ENCODE measurements around the gene RPRD1B. TPM values are rescaled to one million over a fixed set of nuclear protein-coding genes. Genes with fewer than 3 reads are reported as not detected.
A peak's percentile ranks its signal among the peaks of the same experiment; 100 is the strongest.

RPRD1B gene
- total RNA-seq, 1 donor from 2014 or later: 46.3 TPM

- DNase-seq: peak; percentile 24
These were observed 89.6 kb downstream of the RPRD1B start for GRCh38 chr20:38123021-38123587.

DNA sequence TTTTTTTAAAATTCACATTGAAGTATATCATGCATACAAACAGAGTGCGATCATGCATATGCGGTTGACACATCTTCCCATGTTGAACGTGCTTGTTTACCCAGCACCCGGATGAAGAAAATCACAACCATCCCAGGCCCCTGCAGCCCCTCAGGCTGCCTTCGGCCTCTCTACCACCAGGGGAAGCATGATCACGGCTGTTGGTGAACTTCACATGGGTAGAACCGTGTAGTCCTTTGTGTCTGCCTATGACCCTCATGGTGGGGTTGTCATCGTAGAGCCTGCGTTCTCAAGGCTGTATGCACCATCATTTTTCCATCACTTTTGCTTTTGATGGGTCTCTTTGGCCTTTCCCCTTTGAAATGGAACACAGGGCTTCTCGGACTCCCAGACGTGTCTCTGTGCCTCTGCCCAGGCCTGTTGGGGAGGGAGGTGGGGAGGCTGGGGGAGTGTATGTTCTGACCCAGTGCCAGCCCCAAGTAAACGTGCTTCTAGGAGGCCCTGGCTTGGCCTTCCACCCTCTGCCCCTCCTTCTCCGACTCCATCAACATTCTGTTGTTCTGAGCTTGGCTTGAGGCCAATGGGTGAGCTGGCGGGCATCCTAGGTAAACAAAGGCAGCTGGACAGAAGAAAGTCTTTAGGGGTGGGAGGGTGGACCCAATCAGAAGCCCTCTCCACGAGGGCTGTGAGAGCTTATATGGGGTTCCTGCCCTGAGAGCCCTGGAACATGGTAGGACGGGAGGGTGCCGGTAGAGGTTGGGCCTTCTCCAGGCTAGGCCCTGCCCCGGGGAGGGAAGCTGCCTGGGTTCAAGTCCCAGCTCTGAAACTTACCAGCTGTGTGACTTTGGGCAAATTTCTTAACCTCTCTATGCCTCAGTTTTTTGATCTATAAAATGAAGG, 91.9 kb downstream of the RPRD1B start:
- DNase-seq: peak; percentile 70

GRCh38 chr20:38126146-38126921, 92.8 kb downstream of the RPRD1B start:
- no peak for DNase-seq

GRCh38 chr20:38126932-38127621, 93.5 kb downstream of the RPRD1B start:
- peak; percentile 69 for DNase-seq

DNA sequence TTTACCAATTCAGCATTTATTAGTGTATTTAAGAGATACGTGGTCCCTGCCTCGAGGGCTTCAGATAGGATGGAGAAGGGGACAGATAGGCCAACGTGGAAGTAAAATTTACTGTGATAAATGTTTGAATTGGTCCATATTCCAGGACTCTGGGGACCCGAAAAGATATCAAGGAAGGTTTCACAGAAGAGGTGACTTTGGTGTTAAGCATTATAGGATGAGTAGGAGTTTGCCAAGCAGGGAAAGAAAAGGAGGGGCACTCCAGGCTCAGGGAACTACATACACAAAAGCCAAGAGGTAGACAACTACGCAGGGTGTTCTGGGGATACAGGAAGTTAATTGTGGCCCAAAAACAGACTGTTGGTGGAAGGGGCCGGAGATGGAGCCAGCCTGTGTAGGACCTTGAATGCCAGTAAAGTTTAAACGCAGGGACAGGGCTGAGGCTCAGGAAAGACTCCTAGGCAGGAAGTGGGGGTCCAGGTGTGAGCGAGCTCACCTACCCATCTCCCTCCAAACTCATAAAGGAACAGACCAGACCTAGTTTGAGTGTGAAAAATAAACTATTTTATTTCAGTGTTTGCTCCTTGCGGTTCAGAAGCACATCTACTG, 94.5 kb downstream of the RPRD1B start:
- DNase-seq: no peak

DNA sequence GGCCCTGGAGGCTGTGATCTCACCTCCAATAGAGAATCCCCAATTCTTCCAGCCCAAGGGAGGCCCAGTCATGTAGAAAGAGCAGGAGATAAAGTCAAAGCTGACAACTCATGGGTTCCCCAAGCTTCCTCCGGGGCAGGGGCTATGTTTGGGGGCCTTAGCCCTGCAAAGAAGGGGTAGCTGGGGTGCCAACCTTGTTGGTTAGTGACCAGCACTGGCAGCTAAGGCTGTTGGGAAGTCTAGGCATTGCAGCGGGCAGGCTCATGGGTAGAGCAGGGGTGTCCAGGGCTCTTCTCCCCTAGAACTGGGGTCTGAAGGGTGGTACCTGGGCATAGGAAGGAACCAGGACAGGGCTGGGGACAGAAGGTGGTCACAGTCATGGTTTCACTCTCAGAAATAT, 95.1 kb downstream of the RPRD1B start:
- DNase-seq: no peak

- no peak for DNase-seq
These were observed 95.8 kb downstream of the RPRD1B start for GRCh38 chr20:38129248-38129865.

DNA sequence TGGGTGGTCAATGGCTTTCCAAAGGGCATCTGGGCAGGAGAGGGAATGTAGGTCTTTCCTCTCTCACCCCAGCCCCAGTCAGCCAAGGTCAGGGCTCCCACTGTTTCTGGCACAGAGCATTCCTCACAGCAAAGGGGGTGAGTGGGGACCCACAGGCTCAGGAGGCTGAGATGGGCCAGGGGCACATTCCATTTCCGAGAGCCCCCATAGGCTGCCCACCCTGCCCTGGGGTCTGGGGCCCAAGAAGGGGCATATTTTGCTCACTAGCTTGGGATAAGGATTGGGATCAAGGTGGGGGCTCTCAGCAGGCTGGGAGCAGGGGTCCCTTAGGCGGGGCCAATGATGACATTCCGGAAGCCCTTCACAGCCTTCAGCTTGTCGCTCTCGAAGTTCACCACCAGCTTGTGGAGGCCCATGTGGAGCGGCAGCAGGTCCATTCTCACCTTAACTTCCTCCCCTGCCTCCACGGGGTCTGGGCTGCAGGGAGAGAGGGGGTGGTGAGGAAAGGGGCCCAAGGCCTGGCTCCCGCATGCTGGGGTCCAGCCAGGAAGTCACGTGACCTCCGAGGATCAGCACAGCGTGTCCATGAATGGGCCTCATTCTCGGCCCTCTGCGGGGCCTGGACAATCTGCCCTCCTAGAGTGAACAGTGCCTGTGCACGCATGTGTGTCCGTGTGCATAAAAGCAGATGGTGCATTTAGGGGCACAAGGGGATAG, 96.5 kb downstream of the RPRD1B start:
- no peak for DNase-seq

- no peak for DNase-seq
These were observed 97.4 kb downstream of the RPRD1B start for GRCh38 chr20:38130687-38131587.

- no peak for DNase-seq
These were observed 98.1 kb downstream of the RPRD1B start for GRCh38 chr20:38131588-38132121.

DNA sequence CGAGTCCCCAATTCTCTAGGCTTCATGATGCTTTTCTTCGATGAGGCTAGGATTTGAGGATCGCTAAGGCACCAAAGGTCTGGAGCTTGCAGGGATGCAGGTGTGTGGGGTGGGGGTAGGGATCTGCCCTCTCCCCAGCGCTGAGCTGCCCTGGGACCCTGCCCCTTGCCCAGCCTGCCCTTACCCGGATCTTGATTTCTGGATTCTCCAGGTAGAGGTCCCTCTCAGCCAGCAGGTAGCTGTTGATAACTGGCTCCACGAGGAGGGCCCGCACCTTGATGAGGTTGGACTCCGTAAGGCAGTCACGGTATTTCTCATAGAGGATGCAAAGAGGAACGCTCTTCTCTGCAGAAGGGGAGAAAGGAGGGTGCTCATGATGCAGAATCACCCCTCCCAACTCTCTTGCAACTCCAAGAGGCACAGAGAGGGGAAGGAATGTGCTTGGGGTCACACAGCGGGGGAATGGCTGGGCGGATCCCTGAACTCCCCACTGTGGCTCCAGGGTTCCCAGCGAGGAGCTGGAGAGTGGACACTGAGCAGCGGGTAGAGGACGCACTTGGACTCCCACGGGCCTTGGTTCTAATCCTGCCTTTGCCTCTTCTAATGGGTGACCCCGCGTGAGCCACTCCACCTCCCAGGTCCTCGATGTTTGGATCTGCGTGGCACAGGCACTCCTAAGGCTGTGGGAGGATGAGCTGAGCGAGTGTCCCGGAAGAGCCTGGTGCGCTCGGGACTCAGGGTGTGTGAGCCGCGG, 98.8 kb downstream of the RPRD1B start:
- no peak for DNase-seq

DNA sequence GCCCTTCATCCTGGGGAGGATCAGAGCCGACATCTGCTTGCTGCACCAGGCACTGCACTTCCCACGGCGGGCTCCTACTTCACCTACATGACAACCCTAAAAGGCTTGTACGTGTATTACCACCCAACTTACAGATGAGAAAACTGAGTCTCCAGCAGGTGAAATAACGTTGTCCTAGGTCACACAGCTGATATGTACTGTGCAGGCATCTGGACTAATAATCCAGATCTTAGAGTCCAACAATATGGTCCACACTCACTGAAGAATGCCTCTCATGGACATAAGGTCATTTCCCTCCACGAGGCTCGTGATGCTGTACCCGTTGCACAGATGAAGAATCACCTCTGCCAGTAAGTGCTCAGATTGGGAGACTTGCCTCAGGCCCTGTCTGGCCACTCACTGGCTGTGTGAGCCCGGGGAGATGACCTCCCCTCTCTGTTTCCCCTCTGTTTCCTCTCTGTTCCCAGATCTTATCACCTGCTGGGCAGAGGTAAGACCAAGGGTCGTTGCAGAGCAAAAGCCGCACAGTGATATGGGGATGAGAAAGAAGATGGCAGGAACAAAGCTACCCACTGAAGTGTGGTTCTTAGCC, 99.5 kb downstream of the RPRD1B start:
- DNase-seq: no peak

DNA sequence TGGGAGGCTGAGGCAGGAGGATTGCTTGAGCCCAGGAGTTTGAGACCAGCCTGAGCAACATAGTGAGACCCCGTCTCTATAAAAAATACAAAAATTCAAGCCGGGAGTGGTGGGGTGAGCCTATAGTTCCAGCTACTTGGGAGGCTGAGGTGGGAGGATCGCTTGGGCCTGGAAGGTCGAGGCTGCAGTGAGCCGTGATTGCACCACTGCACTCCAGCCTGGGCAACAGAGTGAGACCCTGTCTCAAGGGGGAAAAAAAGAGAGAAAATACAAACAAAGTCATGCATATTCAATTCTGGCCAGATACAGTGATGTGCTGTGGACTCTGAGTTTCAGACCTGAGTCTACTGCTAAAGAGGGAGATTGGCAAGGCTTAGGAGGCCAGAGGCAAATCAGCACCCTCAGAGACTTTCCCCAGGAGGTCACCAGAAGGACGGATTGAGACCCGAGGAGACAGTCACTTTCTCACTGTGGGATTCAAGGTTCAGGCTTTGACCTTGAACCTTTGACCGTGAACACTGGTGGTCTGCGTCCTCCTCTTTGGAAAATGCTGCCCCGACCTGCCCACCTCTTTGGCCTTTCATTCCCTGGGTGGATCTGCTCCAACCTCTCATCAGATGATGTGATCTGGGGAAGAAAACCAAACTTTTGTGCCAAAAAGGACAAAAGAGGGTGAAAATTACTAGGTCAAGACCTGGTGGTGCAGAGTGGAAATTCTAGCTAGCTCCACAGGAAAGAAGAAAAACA, 100.3 kb downstream of the RPRD1B start:
- no peak for DNase-seq

DNA sequence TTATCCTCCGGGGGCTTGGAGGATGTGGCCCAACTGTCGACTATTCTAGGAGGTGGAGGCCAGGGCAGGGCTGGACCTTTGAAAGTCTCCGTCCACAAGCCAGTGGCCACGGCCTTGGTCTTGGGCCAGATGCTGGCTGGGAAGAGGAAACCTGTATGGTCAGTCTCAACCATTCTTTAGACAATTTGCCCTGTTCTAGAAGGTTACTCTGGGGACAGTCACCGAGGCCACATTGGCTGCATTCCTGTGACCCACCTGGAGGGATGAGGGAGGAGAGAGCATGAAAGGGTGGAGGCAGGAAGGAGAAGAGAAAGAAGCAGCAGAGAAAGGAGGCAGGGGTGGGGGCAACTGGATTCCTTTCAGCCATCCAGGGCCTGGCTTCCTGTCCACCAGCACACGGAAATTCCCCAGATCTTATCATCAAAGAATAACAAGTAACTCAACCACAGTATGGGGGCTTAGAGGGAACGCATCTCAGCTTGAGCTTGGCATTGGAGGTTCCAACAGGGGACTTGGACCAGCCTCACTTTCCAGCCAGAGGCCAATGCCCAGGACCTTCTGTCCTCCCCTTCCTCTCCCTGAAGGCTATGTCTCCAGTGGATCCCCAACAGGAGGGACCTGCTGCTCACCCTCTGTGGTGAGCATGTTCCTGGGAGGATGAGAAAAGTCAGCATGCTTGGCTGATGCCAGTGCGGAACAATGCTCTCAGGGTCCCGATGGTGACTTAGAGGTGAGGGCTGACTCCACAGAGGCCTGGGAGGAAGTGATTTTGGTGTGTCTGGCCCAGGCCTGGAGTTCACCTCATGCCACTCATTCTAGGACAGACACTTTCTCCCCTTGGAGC, 101.1 kb downstream of the RPRD1B start:
- DNase-seq: no peak

DNA sequence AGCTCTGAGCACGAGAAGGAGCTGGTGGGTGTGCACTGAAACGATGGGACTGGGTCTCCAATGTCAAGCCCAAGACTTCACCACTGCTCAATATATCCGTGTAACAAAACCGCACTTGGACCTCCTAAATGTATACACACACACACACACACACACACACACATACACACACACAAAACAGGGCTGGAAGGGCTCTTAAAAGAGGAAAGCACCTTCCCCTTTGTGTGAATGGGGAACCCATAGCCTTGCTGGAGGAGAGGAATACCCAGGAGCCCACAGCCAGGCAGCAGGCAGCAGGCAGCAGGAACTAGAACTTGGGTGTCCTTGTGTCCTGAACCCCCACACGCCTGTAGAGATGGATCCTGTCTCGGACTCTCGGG, 101.7 kb downstream of the RPRD1B start:
- DNase-seq: no peak

GRCh38 chr20:38135651-38136420, 102.3 kb downstream of the RPRD1B start:
- DNase-seq: no peak

All from tongue (tissue), 2 donors.